Thyroid gland (tissue), 4 donors: ENCODE measurements around the gene HK2.

Experiments
- POLR2A ChIP-seq, 2 donors: fragments of 450-650 bp; IDR thresholded peaks; one replicate each; pipeline ENCODE4 v1.6.1; 2017; ENCODE audit warnings: antibody characterized with exemption in 2 of 2, mild to moderate bottlenecking in 2 of 2, moderate library complexity in 1 of 2
- TF ChIP-seq, protein P1 (sequence below), 6 experiments: fragments of 200-600 bp in 3 of 6; fragments of 450-650 bp in 3 of 6; sonication (generic) in 3 of 6; IDR thresholded peaks; one replicate each; pipeline ENCODE4 v1.5.1; 2016 to 2019; ENCODE audit warnings: antibody characterized with exemption in 6 of 6, mild to moderate bottlenecking in 2 of 6, inconsistent platforms in 1 of 6, moderate library complexity in 1 of 6

DNA sequence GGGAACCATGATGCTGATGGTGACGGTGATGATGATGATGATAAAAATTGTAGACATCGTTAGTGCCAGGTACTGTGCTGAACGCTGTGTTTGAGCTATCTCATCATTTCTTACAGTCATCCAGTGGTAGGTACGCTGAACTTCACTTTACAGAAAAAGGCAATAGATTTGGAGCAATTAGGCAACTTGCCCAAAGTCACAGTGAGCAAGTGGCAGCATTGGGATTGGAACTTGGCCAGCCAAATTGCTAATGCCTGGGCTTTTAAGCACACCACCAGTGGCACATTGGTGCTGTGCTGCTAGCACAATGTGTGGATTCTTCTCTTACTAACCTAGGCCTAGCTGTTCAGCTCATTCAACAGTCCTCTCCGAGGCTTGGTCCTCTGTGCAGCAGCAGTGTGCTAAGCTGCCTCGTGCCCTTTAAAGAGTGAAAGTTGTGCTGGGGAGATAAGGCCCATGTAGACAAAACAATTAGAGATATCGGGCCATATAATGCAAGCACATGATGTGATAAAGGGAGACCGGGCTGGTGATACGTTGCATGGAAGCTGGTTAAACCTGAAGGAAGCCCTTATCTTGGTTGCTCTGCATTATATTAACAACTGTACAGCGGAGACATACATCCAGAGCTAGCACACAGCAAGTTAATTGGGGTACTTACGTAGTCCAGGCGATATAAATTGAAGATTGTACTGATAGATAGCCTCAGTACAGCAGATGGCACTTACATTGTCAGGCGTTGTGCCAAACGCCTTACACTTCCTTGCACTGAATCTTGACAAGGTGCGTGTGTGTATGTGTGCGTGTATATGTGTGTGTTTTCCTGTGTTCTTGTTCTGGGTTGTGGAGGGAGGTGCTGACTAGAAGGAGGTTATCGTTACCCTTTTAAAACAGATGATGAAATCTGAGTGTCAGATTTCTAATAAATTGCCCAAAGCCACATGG is 28.4 kb downstream of the HK2 start:
- TF ChIP-seq, protein P1, sequence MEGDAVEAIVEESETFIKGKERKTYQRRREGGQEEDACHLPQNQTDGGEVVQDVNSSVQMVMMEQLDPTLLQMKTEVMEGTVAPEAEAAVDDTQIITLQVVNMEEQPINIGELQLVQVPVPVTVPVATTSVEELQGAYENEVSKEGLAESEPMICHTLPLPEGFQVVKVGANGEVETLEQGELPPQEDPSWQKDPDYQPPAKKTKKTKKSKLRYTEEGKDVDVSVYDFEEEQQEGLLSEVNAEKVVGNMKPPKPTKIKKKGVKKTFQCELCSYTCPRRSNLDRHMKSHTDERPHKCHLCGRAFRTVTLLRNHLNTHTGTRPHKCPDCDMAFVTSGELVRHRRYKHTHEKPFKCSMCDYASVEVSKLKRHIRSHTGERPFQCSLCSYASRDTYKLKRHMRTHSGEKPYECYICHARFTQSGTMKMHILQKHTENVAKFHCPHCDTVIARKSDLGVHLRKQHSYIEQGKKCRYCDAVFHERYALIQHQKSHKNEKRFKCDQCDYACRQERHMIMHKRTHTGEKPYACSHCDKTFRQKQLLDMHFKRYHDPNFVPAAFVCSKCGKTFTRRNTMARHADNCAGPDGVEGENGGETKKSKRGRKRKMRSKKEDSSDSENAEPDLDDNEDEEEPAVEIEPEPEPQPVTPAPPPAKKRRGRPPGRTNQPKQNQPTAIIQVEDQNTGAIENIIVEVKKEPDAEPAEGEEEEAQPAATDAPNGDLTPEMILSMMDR (IDR thresholded peaks at IDR 0.05) = no peak
- no peak for TF ChIP-seq POLR2A (IDR thresholded peaks at IDR 0.05)
